AG09319 (cell line): ENCODE measurements around the gene FNBP1L.

Experiments used
- DNase-seq: peaks from one replicate; pipeline ENCODE4 v3.0.0-alpha.2; 2010; ENCODE audit warnings: low read depth; ENCODE audit errors: extremely low read depth
- TF ChIP-seq, protein P1 (sequence below): IDR thresholded peaks from 2 replicates; pipeline ENCODE4 v1.5.1; 2011; ENCODE audit warnings: low read depth, mild to moderate bottlenecking, inconsistent platforms, low read length, moderate library complexity

The FNBP1L gene

GRCh38 chr1:93447481-93448291, at the start of gene FNBP1L:
Gene FNBP1L, plus strand, starts transcription at chr1:93448118. Its CDS starts 164 bp downstream, at chr1:93448282.
- TF ChIP-seq, protein P1, sequence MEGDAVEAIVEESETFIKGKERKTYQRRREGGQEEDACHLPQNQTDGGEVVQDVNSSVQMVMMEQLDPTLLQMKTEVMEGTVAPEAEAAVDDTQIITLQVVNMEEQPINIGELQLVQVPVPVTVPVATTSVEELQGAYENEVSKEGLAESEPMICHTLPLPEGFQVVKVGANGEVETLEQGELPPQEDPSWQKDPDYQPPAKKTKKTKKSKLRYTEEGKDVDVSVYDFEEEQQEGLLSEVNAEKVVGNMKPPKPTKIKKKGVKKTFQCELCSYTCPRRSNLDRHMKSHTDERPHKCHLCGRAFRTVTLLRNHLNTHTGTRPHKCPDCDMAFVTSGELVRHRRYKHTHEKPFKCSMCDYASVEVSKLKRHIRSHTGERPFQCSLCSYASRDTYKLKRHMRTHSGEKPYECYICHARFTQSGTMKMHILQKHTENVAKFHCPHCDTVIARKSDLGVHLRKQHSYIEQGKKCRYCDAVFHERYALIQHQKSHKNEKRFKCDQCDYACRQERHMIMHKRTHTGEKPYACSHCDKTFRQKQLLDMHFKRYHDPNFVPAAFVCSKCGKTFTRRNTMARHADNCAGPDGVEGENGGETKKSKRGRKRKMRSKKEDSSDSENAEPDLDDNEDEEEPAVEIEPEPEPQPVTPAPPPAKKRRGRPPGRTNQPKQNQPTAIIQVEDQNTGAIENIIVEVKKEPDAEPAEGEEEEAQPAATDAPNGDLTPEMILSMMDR, result no peak
- DNase-seq, result no peak

- DNase-seq, result no peak
- TF ChIP-seq, protein P1, result no peak
Measured at GRCh38 chr1:93399781-93400180, 48.1 kb upstream of the FNBP1L start.

DNA sequence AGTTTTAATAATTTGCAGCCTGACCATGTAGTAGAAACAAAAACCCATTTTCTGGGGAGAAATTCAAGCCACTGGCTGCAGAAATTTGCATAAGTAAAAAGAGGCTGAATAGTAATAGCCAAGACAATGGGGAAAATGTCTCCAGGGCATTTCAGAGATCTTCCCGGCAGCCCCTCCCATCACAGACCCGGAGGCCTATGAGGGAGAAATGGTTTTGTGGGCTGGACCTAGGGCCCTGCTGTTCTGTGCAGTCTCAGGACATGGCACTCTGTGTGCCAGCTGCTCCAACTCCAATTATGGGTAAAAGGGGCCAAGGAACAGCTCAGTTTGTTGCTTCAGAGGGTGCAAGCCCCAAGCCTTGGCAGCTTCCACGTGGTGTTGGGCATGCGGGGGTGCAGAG, 39.7 kb upstream of the FNBP1L start:
- TF ChIP-seq, protein P1, result no peak
- DNase-seq, result no peak

DNA sequence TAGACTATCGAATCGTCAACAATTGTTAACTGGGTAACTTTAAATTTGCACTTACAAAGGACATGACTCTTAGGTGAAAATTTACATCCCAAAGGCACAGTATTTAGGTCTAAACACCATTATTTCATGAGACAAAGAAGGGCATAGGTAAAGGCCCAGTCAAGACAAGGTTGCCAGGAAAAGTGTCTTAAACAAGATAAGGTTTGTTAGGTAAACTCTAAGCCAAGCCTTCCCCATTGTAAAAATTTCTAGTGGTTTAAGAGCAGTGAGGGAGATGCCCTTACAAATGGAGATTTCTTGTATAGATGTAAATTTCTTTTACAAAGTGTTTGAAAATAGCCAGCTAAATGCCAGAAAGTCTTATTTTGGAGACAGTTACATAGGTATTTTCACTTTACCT, 36.9 kb upstream of the FNBP1L start:
- DNase-seq, result no peak
- TF ChIP-seq, protein P1, result no peak

DNA sequence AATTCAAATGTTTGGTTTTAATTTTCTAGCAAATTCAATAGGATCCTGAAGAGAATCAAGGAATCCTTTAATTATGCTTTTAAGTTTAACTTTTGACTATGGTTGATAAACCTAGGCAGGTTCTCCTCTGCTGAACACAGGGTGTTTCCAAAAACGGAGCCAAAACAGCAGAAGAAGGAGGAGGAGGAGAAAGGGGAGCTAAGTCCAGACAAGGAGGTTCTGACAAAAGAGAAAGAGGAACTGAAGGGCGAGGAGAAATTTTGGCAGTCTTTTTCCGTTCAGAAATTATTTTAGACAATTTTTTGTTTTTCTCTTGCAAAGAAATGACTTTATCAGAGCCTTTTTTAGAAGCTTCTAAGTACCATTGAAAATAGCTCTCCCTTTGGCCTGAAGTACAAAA, 33.2 kb upstream of the FNBP1L start:
- TF ChIP-seq, protein P1, result no peak
- no peak for DNase-seq

GRCh38 chr1:93415296-93415695, 32.6 kb upstream of the FNBP1L start:
- TF ChIP-seq, protein P1, result no peak
- no peak for DNase-seq

DNA sequence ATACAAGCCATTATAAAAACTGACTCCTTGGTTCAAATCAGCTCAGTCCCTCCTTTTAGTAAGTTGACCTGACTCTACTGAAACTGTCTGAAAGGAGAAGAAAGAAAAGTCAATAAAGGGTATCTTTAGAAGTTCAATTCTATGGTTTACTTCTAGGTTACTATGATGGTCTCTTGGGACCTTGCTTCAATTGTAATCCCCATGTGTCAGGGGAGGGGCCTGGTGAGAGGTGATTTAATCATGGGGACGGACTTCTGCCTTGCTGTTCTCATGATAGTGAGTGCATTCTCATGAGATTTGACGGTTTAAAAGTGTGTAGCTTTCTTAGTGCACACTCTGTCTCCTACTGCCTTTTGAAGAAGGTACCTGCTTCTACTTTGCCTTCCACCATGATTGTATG, 31.7 kb upstream of the FNBP1L start:
- TF ChIP-seq, protein P1, result no peak
- DNase-seq, result no peak
